ENCODE measurements around the gene GRM8.

The GRM8 gene

GRCh38 chr7:126820925-126821324 is 431.8 kb downstream of the GRM8 start:
- TF ChIP-seq TAF1 (IDR thresholded peaks at IDR 0.05; ENCODE audit: borderline replicate concordance, insufficient read depth, low read length): no peak
- TF ChIP-seq REST (IDR thresholded peaks at IDR 0.05; ENCODE audit: insufficient read depth in 1 of 2, low read depth in 2 of 2, low read length in 2 of 2): no peak
- TF ChIP-seq POLR2AphosphoS5 (IDR thresholded peaks at IDR 0.05; ENCODE audit: low read depth, low read length): no peak
- no peak for TF ChIP-seq FOXP2 (optimal IDR thresholded peaks at IDR 0.05; ENCODE audit: borderline replicate concordance, extremely low read depth, extremely low read length, insufficient read depth)
- no peak for TF ChIP-seq SIN3A (IDR thresholded peaks at IDR 0.05; ENCODE audit: borderline replicate concordance, insufficient read depth, low read length)

- no peak for TF ChIP-seq REST (IDR thresholded peaks at IDR 0.05; ENCODE audit: insufficient read depth in 1 of 2, low read depth in 2 of 2, low read length in 2 of 2)
- TF ChIP-seq SIN3A (IDR thresholded peaks at IDR 0.05; ENCODE audit: borderline replicate concordance, insufficient read depth, low read length): no peak
- no peak for TF ChIP-seq POLR2AphosphoS5 (IDR thresholded peaks at IDR 0.05; ENCODE audit: low read depth, low read length)
- no peak for TF ChIP-seq TAF1 (IDR thresholded peaks at IDR 0.05; ENCODE audit: borderline replicate concordance, insufficient read depth, low read length)
- no peak for TF ChIP-seq FOXP2 (optimal IDR thresholded peaks at IDR 0.05; ENCODE audit: borderline replicate concordance, extremely low read depth, extremely low read length, insufficient read depth)
Measured at GRCh38 chr7:126819197-126819484, 433.6 kb downstream of the GRM8 start.

- TF ChIP-seq FOXP2 (optimal IDR thresholded peaks at IDR 0.05; ENCODE audit: borderline replicate concordance, extremely low read depth, extremely low read length, insufficient read depth): no peak
Measured at GRCh38 chr7:126818393-126819196, 434.1 kb downstream of the GRM8 start.

- TF ChIP-seq SIN3A (IDR thresholded peaks at IDR 0.05; ENCODE audit: borderline replicate concordance, insufficient read depth, low read length) (no peak), FOXP2 (optimal IDR thresholded peaks at IDR 0.05; ENCODE audit: borderline replicate concordance, extremely low read depth, extremely low read length, insufficient read depth) (no peak), TAF1 (IDR thresholded peaks at IDR 0.05; ENCODE audit: borderline replicate concordance, insufficient read depth, low read length) (no peak), POLR2AphosphoS5 (IDR thresholded peaks at IDR 0.05; ENCODE audit: low read depth, low read length) (no peak), REST (IDR thresholded peaks at IDR 0.05; ENCODE audit: insufficient read depth in 1 of 2, low read depth in 2 of 2, low read length in 2 of 2) (no peak)
Measured at GRCh38 chr7:126809188-126809587, 443.6 kb downstream of the GRM8 start.

GRCh38 chr7:126806614-126807013 is 446.1 kb downstream of the GRM8 start:
- TF ChIP-seq REST (IDR thresholded peaks at IDR 0.05; ENCODE audit: insufficient read depth in 1 of 2, low read depth in 2 of 2, low read length in 2 of 2) (no peak), TAF1 (IDR thresholded peaks at IDR 0.05; ENCODE audit: borderline replicate concordance, insufficient read depth, low read length) (no peak), SIN3A (IDR thresholded peaks at IDR 0.05; ENCODE audit: borderline replicate concordance, insufficient read depth, low read length) (no peak), POLR2AphosphoS5 (IDR thresholded peaks at IDR 0.05; ENCODE audit: low read depth, low read length) (no peak), FOXP2 (optimal IDR thresholded peaks at IDR 0.05; ENCODE audit: borderline replicate concordance, extremely low read depth, extremely low read length, insufficient read depth) (no peak)

Data from PFSK-1 (cell line).